Panc1 (cell line): ENCODE measurements around the gene GABRR1. TPM values are rescaled to one million over a fixed set of nuclear protein-coding genes. Genes with fewer than 3 reads are reported as not detected.

Experiments used
- ATAC-seq: fragments of 200-7000 bp; cut with Tn5 transposase; 2 replicates; pipeline ENCODE4 v1.9.1; 2020; ENCODE audit warnings: mild to moderate bottlenecking, moderate library complexity
- BruUV-seq: library from RNA; stranded (reverse); fragments of 400-500 nt; replicated peaks from 2 replicates; lab custom pipeline; 2021; lab: Mats Ljungman, UMichigan
- CTCF ChIA-PET: fragments of 300-600 bp; sonication (Branson Sonifier 250); formaldehyde crosslinking; loops from one replicate; lab custom pipeline; 2022; ENCODE audit warnings: antibody characterized with exemption; lab: Charles Lee
- POLR2A ChIA-PET: fragments of 300-600 bp; sonication (Branson Sonifier 250); formaldehyde crosslinking; loops from one replicate; lab custom pipeline; 2022; ENCODE audit warnings: antibody characterized with exemption; lab: Charles Lee
- DNase-seq: peaks from one replicate; pipeline ENCODE4 v3.0.0-alpha.2; 2010; ENCODE audit warnings: low read depth, low spot score
- H3K27ac ChIP-seq: 2 replicates; pipeline ENCODE4 v1.5.1; 2011; ENCODE audit warnings: mild to moderate bottlenecking, low read length, inconsistent platforms
- H3K27me3 ChIP-seq: fragments of 200-500 bp; sonication (Bioruptor generic); 2 replicates; pipeline ENCODE4 v1.6.0; 2014; ENCODE audit warnings: low read length, inconsistent platforms; ENCODE audit not compliant: control insufficient read depth, insufficient read depth
- H3K36me3 ChIP-seq: fragments of 200-500 bp; sonication (Bioruptor generic); 2 replicates; pipeline ENCODE4 v1.5.1; 2014; ENCODE audit warnings: inconsistent platforms, mild to moderate bottlenecking, low read length, moderate library complexity; ENCODE audit not compliant: control insufficient read depth, insufficient read depth
- H3K4me1 ChIP-seq: 2 replicates; pipeline ENCODE4 v1.5.1; 2011; ENCODE audit warnings: inconsistent platforms, mild to moderate bottlenecking, low read length, moderate library complexity; ENCODE audit not compliant: control insufficient read depth, insufficient read depth
- H3K4me3 ChIP-seq, 2 experiments: 2 replicates each; pipeline ENCODE4 v1.5.1; 2011 to 2012; ENCODE audit warnings: low read depth in 2 of 2, low read length in 2 of 2, mild to moderate bottlenecking in 2 of 2, inconsistent platforms in 1 of 2, moderate library complexity in 1 of 2
- H3K9me3 ChIP-seq: fragments of 200-500 bp; sonication (Bioruptor generic); 2 replicates; pipeline ENCODE4 v1.5.1; 2014; ENCODE audit warnings: low read depth, mild to moderate bottlenecking, inconsistent platforms, low read length, moderate library complexity; ENCODE audit not compliant: control insufficient read depth, insufficient read depth
- CTCF ChIP-seq: fragments of 450-650 bp; IDR thresholded peaks from 2 replicates; pipeline ENCODE4 v1.5.1; 2017; ENCODE audit warnings: mild to moderate bottlenecking
- POLR2AphosphoS5 ChIP-seq: IDR thresholded peaks from 2 replicates; pipeline ENCODE4 v1.6.1; 2012; ENCODE audit warnings: mild to moderate bottlenecking, low read depth, low read length, moderate library complexity
- REST ChIP-seq, 2 experiments: IDR thresholded peaks; 2 replicates each; pipeline ENCODE4 v1.6.1; 2011 to 2012; ENCODE audit warnings: low read depth in 2 of 2, control low read depth in 1 of 2, low read length in 1 of 2, mild to moderate bottlenecking in 1 of 2, moderate library complexity in 1 of 2; ENCODE audit not compliant: insufficient read depth in 1 of 2
- SIN3A ChIP-seq: IDR thresholded peaks from 2 replicates; pipeline ENCODE4 v1.6.1; 2012; ENCODE audit warnings: low read depth, mild to moderate bottlenecking, low read length, moderate library complexity, borderline replicate concordance; ENCODE audit not compliant: insufficient read depth
- TCF7L2 ChIP-seq: IDR thresholded peaks from 2 replicates; pipeline ENCODE4 v1.6.1; 2011; ENCODE audit warnings: mild to moderate bottlenecking, low read depth, low read length, inconsistent platforms
- in situ Hi-C: cut with HindIII; loops from 2 replicates; pipeline ENCODE4 v1.10.0; 2016; ENCODE audit warnings: low sequenced_read_pairs, low pct_unique_long_range_greater_than_20kb
- intact Hi-C: fragments of 100-400 bp; cut with micrococcal nuclease; formaldehyde crosslinking; loops from one replicate; pipeline ENCODE4 v1.10.0; 2022; ENCODE audit not compliant: unreplicated experiment
- total RNA-seq: library from RNA; stranded (reverse); gene quantifications from one replicate; pipeline ENCODE4 v1.2.1, GENCODE V29; 2021; ENCODE audit not compliant: unreplicated experiment

Gene GABRR1
- total RNA-seq, 1 experiment from 2014 or later: not detected

- Histone ChIP-seq H3K9me3 (no peaks in the 10 kb centered on the region), H3K36me3 (no peaks in the 10 kb centered on the region), H3K27me3 (peaks cover 2% of the 10 kb centered on the region; the same call in 1 of the 2 replicates), H3K27ac (no peak overlapping the region), H3K4me1 (no peaks in the 10 kb centered on the region), H3K4me3 (no peak overlapping the region)
- in situ Hi-C loops (no loop called here), intact Hi-C loops (no loop called here)
- CTCF ChIA-PET: no interaction called here
- DNase-seq: no peak
- BruUV-seq: no TSS peak
- ATAC-seq: no peak
- POLR2A ChIA-PET: no interaction called here
- TF ChIP-seq SIN3A (no peak), POLR2AphosphoS5 (no peak), TCF7L2 (no peak), REST (IDR thresholded peaks at IDR 0.05; ENCODE audit: insufficient read depth in 1 of 2, low read depth in 2 of 2, low read length in 1 of 2) (no peak), CTCF (no peak)
Measured at GRCh38 chr6:89200706-89201215, 16.4 kb downstream of the GABRR1 start.

GRCh38 chr6:89199579-89199978, 17.6 kb downstream of the GABRR1 start:
- ChIA-PET POLR2A (no interaction called here), CTCF (no interaction called here)
- no peaks in the 10 kb centered on the region for H3K4me1 ChIP-seq
- H3K9me3 ChIP-seq: peaks cover 4% of the 10 kb centered on the region; the same call in 1 of the 2 replicates
- in situ Hi-C loops: no loop called here
- H3K27ac ChIP-seq: no peak overlapping the region
- H3K4me3 ChIP-seq: no peak overlapping the region
- no peak for ATAC-seq
- no peak for DNase-seq
- BruUV-seq: no TSS peak
- H3K36me3 ChIP-seq: no peaks in the 10 kb centered on the region
- no peak for TF ChIP-seq REST (IDR thresholded peaks at IDR 0.05; ENCODE audit: insufficient read depth in 1 of 2, low read depth in 2 of 2, low read length in 1 of 2)
- peaks cover 4% of the 10 kb centered on the region; the same call in 1 of the 2 replicates for H3K27me3 ChIP-seq
- intact Hi-C loops: no loop called here
